Nephron (organoid): ENCODE results near the gene ZDBF2.

Experiments used
- H3K27ac Mint-ChIP-seq, 3 experiments: 2 replicates each; pipeline ENCODE4 v1.8.0; 2020; ENCODE audit warnings: mixed read lengths in 3 of 3, mild to moderate bottlenecking in 2 of 3, moderate library complexity in 1 of 3
- H3K27me3 Mint-ChIP-seq: 2 replicates; pipeline ENCODE4 v1.8.0; 2021; ENCODE audit warnings: low read depth, mild to moderate bottlenecking, moderate library complexity, mixed read lengths
- H3K36me3 Mint-ChIP-seq: 2 replicates; pipeline ENCODE4 v1.8.0; 2020; ENCODE audit warnings: low read depth, mixed read lengths
- H3K4me1 Mint-ChIP-seq: 2 replicates; pipeline ENCODE4 v1.8.0; 2020; ENCODE audit warnings: mixed read lengths
- H3K4me3 Mint-ChIP-seq, 3 experiments: 2 replicates each; pipeline ENCODE4 v1.8.0; 2020; ENCODE audit warnings: mild to moderate bottlenecking in 3 of 3, mixed read lengths in 3 of 3, moderate library complexity in 2 of 3
- H3K9me3 Mint-ChIP-seq: 2 replicates; pipeline ENCODE4 v1.8.0; 2020; ENCODE audit warnings: mixed read lengths
- TF ChIP-seq, protein P1 (sequence below), 3 experiments: fragments of 200-600 bp; sonication (generic); IDR thresholded peaks; one replicate each; pipeline ENCODE4 v1.5.0; 2021; ENCODE audit warnings: antibody characterized with exemption in 3 of 3; ENCODE audit not compliant: unreplicated experiment in 3 of 3

Gene ZDBF2

DNA sequence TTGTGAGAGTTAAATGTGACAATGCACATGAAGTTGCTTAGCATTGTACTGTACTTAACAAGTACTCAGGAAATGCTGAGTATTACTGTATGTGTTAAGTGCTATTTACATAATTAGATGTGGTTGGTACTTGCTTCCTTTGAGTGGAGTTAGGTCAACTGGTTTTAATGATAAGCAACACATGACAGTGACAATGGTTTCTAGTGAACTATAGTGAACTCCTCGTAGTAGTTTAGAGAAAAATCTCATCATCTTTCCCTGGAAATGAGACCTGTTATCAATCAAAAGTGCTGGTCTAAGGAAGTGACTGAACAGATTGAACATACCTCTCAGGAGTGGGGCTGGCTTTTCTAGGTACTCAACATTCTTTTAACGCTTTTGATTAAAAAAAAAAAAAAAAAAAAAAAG lies 29.2 kb upstream of the ZDBF2 start:
- Mint-ChIP-seq H3K4me1 (no peaks in the 10 kb centered on the region), H3K27ac (no peak overlapping the region), H3K4me3 (no peak overlapping the region), H3K9me3 (no peaks in the 10 kb centered on the region), H3K27me3 (no peaks in the 10 kb centered on the region), H3K36me3 (no peaks in the 10 kb centered on the region)
- TF ChIP-seq, protein P1, sequence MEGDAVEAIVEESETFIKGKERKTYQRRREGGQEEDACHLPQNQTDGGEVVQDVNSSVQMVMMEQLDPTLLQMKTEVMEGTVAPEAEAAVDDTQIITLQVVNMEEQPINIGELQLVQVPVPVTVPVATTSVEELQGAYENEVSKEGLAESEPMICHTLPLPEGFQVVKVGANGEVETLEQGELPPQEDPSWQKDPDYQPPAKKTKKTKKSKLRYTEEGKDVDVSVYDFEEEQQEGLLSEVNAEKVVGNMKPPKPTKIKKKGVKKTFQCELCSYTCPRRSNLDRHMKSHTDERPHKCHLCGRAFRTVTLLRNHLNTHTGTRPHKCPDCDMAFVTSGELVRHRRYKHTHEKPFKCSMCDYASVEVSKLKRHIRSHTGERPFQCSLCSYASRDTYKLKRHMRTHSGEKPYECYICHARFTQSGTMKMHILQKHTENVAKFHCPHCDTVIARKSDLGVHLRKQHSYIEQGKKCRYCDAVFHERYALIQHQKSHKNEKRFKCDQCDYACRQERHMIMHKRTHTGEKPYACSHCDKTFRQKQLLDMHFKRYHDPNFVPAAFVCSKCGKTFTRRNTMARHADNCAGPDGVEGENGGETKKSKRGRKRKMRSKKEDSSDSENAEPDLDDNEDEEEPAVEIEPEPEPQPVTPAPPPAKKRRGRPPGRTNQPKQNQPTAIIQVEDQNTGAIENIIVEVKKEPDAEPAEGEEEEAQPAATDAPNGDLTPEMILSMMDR (IDR thresholded peaks at IDR 0.05; ENCODE audit: unreplicated experiment in 3 of 3), result no peak

DNA sequence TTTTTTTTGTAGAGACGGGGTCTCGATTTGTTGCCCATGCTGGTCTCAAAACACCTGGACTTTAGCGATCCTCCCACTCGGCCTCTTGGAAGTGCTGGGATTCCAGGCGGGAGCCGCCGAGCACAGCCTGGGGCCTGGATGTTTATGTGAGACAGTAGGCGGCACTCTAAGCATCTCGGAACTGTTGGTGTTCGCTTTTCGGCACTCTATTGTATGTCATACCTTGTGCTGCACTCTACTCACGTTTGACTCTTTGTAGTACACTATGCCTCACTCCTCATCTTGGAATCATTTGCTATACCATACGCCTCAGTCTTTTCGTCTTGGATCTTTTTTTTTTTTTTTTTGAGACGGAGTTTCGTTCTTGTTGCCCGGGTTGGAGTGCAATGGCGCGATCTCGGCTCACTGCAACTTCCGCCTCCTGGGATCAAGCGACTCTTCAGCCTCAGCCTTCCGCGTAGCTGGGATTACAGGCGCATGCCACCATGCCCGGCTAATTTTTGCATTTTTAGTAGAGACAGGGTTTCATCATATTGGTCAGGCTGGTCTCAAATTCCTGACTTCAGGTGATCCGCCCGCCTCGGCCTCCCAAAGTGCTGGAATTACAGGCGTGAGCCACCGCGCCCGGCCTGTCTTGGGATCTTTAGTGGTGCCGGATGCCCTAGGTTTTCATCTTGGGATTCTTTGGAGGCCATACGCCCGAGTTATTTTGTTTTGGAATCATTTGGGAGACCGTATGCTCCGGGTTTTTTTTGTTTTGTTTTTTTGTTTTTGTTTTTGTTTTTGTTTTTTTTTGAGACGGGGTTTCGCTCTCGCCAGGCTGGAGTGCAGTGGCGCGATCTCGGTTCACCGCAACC lies 24.2 kb upstream of the ZDBF2 start:
- peaks cover 24% of the 10 kb centered on the region for H3K9me3 Mint-ChIP-seq
- peaks cover 5% of the 10 kb centered on the region for H3K27me3 Mint-ChIP-seq
- no peak overlapping the region for H3K4me3 Mint-ChIP-seq
- TF ChIP-seq, protein P1 (IDR thresholded peaks at IDR 0.05; ENCODE audit: unreplicated experiment in 3 of 3), result no peak
- no peaks in the 10 kb centered on the region for H3K4me1 Mint-ChIP-seq
- H3K36me3 Mint-ChIP-seq, result no peaks in the 10 kb centered on the region
- no peak overlapping the region for H3K27ac Mint-ChIP-seq

- no peaks in the 10 kb centered on the region for H3K36me3 Mint-ChIP-seq
- H3K4me3 Mint-ChIP-seq, result no peak overlapping the region
- peaks cover 5% of the 10 kb centered on the region for H3K27me3 Mint-ChIP-seq
- H3K4me1 Mint-ChIP-seq, result no peaks in the 10 kb centered on the region
- peaks cover 24% of the 10 kb centered on the region for H3K9me3 Mint-ChIP-seq
- TF ChIP-seq, protein P1 (IDR thresholded peaks at IDR 0.05; ENCODE audit: unreplicated experiment in 3 of 3), result no peak
- H3K27ac Mint-ChIP-seq, result no peak overlapping the region
Observed at GRCh38 chr2:206253125-206253776, 21.2 kb upstream of the ZDBF2 start.

- Mint-ChIP-seq H3K4me3 (no peak overlapping the region), H3K36me3 (no peaks in the 10 kb centered on the region), H3K4me1 (no peaks in the 10 kb centered on the region), H3K27me3 (peaks cover 5% of the 10 kb centered on the region), H3K27ac (no peak overlapping the region), H3K9me3 (peaks cover 24% of the 10 kb centered on the region)
- TF ChIP-seq, protein P1 (IDR thresholded peaks at IDR 0.05; ENCODE audit: unreplicated experiment in 3 of 3), result no peak
Observed at GRCh38 chr2:206253777-206254166, 20.7 kb upstream of the ZDBF2 start.

DNA sequence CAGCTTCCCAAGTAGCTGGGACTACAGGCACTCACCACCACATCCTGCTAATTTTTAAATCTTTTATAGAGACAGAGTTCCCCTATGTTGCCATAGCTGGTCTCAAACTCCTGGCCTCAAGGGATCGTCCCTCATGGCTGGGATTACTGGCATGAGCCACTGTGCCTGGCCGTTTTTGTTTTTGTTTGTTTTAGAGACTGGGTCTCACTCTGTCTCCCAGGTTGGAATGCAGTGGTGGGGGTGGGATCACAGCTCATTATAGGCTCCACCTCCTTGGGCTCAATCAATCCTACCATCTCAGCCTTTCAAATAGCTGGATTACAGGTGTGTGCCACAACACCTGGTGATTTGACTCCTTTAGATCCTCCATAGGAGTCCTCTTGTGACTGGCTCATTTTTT lies 19.5 kb upstream of the ZDBF2 start:
- Mint-ChIP-seq H3K36me3 (no peaks in the 10 kb centered on the region), H3K4me3 (no peak overlapping the region), H3K27me3 (peaks cover 5% of the 10 kb centered on the region), H3K27ac (no peak overlapping the region), H3K9me3 (peaks cover 24% of the 10 kb centered on the region), H3K4me1 (no peaks in the 10 kb centered on the region)
- TF ChIP-seq, protein P1 (IDR thresholded peaks at IDR 0.05; ENCODE audit: unreplicated experiment in 3 of 3), result no peak
